ENCODE results near the gene ANKHD1. TPM values are rescaled to one million over a fixed set of nuclear protein-coding genes. Genes with fewer than 3 reads are reported as not detected.

The ANKHD1 gene
- total and polyA plus RNA-seq, 2 of the 8 experiments (the other 6 are each of a cell fraction or from before 2014, with no cell fraction given) = 69.9 to 108 TPM

DNA sequence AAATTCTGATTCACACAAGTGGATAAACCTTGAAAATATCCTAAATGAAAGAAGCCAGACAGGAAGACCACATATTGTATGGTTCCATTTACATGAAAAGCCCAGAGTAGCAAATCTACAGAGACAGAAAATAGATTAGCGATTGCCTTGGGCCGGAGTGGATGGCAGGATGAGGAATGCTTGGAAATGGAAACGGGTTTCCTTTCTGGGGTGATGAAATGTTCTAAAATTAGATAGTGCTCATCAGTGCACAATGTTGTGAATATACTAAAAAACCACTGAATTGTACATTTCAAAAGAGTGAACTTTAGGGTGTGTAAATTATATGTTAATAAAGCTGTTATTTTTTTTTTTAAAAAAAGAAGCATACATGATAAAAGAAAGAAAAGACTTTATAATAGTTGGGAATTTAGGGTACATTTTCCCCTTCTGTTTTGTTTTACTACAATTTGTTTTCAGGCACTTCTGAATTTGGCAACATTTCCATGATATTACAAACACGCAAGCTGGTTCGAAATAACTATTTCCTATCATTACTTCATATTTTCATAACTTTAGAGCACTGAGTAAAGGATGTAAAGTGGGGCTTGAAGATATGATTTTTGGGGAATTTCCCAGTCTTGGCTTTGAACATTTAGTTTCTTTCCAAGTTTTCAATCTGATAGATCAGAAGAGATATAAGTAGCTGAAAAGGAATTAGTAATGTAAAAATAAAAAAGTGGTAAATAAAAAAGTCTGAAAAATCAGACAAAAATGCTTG, 186.9 kb downstream of the ANKHD1 start (continued):
- TF ChIP-seq NRF1 (IDR thresholded peaks at IDR 0.05; ENCODE audit: low read depth, low read length) (no peak), SAP30 (IDR thresholded peaks at IDR 0.05; ENCODE audit: insufficient read depth, insufficient replicate concordance, low read length) (no peak), SIX5 (IDR thresholded peaks at IDR 0.05; ENCODE audit: low read depth, low read length) (no peak), SP2 (IDR thresholded peaks at IDR 0.05; ENCODE audit: low read length) (no peak), TBP (IDR thresholded peaks at IDR 0.05; ENCODE audit: low read depth, low read length) (no peak)

Small RNA genes within 50 kb of the gene (microRNA-seq; reads per million reads assigned to microRNA genes)
- gene MIR6831 (ENCODE audit: borderline microRNAs expressed in 2 of 2, borderline number of aligned reads in 2 of 2, borderline replicate concordance in 1 of 2) = 0 reads per million in 2 experiments

Small RNA genes within 50 kb of the gene (small RNA-seq; reads per million reads assigned to genes)
- gene RF00279 (ENCODE audit: insufficient read depth) (not detected), gene RF00443 (ENCODE audit: insufficient read depth) (not detected), gene RNU4-14P (ENCODE audit: insufficient read depth) (not detected)

Other genes with a start within 250 kb of the ANKHD1 start
- gene CYSTM1, start 226.6 kb upstream of the ANKHD1 start, total RNA-seq (2021; fragmentation: NEBNext Ultra II Directional; extraction: Animal tissue kit (Norgen Biotek cat#: 25700)) = 25.0 and 28.1 TPM in 2 replicates
- gene CYSTM1, start 226.6 kb upstream of the ANKHD1 start, polyA plus RNA-seq (2011; rRNA removed) = 38.8 and 47.8 TPM in 2 replicates
- 52.6 and 53.0 TPM in 2 replicates for gene PFDN1, start 98.7 kb upstream of the ANKHD1 start, total RNA-seq (2021; fragmentation: NEBNext Ultra II Directional; extraction: Animal tissue kit (Norgen Biotek cat#: 25700))
- 71.7 and 89.6 TPM in 2 replicates for gene PFDN1, start 98.7 kb upstream of the ANKHD1 start, polyA plus RNA-seq (2011; rRNA removed)
- 2.5 and 2.8 TPM in 2 replicates for gene HBEGF, start 55.2 kb upstream of the ANKHD1 start, total RNA-seq (2021; fragmentation: NEBNext Ultra II Directional; extraction: Animal tissue kit (Norgen Biotek cat#: 25700))
- 2.1 and 2.4 TPM in 2 replicates for gene HBEGF, start 55.2 kb upstream of the ANKHD1 start, polyA plus RNA-seq (2011; rRNA removed)
- 0.15 and 0.28 TPM in 2 replicates for gene SLC4A9, start 41.6 kb upstream of the ANKHD1 start, total RNA-seq (2021; fragmentation: NEBNext Ultra II Directional; extraction: Animal tissue kit (Norgen Biotek cat#: 25700))
- 0.15 and 0.24 TPM in 2 replicates for gene SLC4A9, start 41.6 kb upstream of the ANKHD1 start, polyA plus RNA-seq (2011; rRNA removed)
- gene EIF4EBP3, start 145.8 kb downstream of the ANKHD1 start, total RNA-seq (2021; fragmentation: NEBNext Ultra II Directional; extraction: Animal tissue kit (Norgen Biotek cat#: 25700)) = 8.9 and 11.7 TPM in 2 replicates
- gene EIF4EBP3, start 145.8 kb downstream of the ANKHD1 start, polyA plus RNA-seq (2011; rRNA removed) = 11.0 and 11.1 TPM in 2 replicates
- 34.3 and 39.4 TPM in 2 replicates for gene SRA1, start 155.6 kb downstream of the ANKHD1 start, total RNA-seq (2021; fragmentation: NEBNext Ultra II Directional; extraction: Animal tissue kit (Norgen Biotek cat#: 25700))
- gene SRA1, start 155.6 kb downstream of the ANKHD1 start, polyA plus RNA-seq (2011; rRNA removed) = 26.0 and 27.4 TPM in 2 replicates
- 12.0 and 16.0 TPM in 2 replicates for gene APBB3, start 162.8 kb downstream of the ANKHD1 start, total RNA-seq (2021; fragmentation: NEBNext Ultra II Directional; extraction: Animal tissue kit (Norgen Biotek cat#: 25700))
- gene APBB3, start 162.8 kb downstream of the ANKHD1 start, polyA plus RNA-seq (2011; rRNA removed) = 21.9 and 30.0 TPM in 2 replicates
- 78.6 and 81.9 TPM in 2 replicates for gene SLC35A4, start 163.0 kb downstream of the ANKHD1 start, total RNA-seq (2021; fragmentation: NEBNext Ultra II Directional; extraction: Animal tissue kit (Norgen Biotek cat#: 25700))
- gene SLC35A4, start 163.0 kb downstream of the ANKHD1 start, polyA plus RNA-seq (2011; rRNA removed) = 131 and 133 TPM in 2 replicates
- 0.48 TPM in 1 of 2 replicates, not detected in the other for gene CD14, start 231.3 kb downstream of the ANKHD1 start, total RNA-seq (2021; fragmentation: NEBNext Ultra II Directional; extraction: Animal tissue kit (Norgen Biotek cat#: 25700))
- 0.15 and 0.24 TPM in 2 replicates for gene CD14, start 231.3 kb downstream of the ANKHD1 start, polyA plus RNA-seq (2011; rRNA removed)
- gene TMCO6, start 237.6 kb downstream of the ANKHD1 start, total RNA-seq (2021; fragmentation: NEBNext Ultra II Directional; extraction: Animal tissue kit (Norgen Biotek cat#: 25700)) = 21.9 and 29.0 TPM in 2 replicates
- gene TMCO6, start 237.6 kb downstream of the ANKHD1 start, polyA plus RNA-seq (2011; rRNA removed) = 40.9 and 53.6 TPM in 2 replicates
- 75.2 and 77.1 TPM in 2 replicates for gene NDUFA2, start 245.8 kb downstream of the ANKHD1 start, total RNA-seq (2021; fragmentation: NEBNext Ultra II Directional; extraction: Animal tissue kit (Norgen Biotek cat#: 25700))
- 146 and 154 TPM in 2 replicates for gene NDUFA2, start 245.8 kb downstream of the ANKHD1 start, polyA plus RNA-seq (2011; rRNA removed)
- 57.4 and 63.4 TPM in 2 replicates for gene IK, start 246.0 kb downstream of the ANKHD1 start, total RNA-seq (2021; fragmentation: NEBNext Ultra II Directional; extraction: Animal tissue kit (Norgen Biotek cat#: 25700))
- 25.3 and 41.7 TPM in 2 replicates for gene IK, start 246.0 kb downstream of the ANKHD1 start, polyA plus RNA-seq (2011; rRNA removed)

All from H1 (cell line).